Mesenteric fat pad (tissue), 1 donor: ENCODE measurements around the gene ERH. TPM values are rescaled to one million over a fixed set of nuclear protein-coding genes. Genes with fewer than 3 reads are reported as not detected.

Experiments used
- total RNA-seq: library from RNA; stranded (reverse); fragmentation: NEBNext Ultra II Directional; extraction: Animal tissue kit (Norgen Biotek cat#: 25700); gene quantifications from one replicate; pipeline ENCODE4 v1.2.1, GENCODE V29; 2021
- donor health status: DM: yes; HTN: yes; CAD: no.

The ERH gene
- total RNA-seq, 1 donor from 2014 or later: 140 TPM

Other genes with a start within 250 kb of the ERH start
- 63.3 TPM for gene DCAF5, start 245.2 kb downstream of the ERH start, total RNA-seq
- 27.5 TPM for gene EXD2, start 206.8 kb downstream of the ERH start, total RNA-seq
- gene GALNT16, start 138.1 kb downstream of the ERH start, total RNA-seq: 14.9 TPM
- 55.0 TPM for gene SLC39A9, start 393 bp upstream of the ERH start, total RNA-seq
- gene PLEKHD1, start 86.4 kb upstream of the ERH start, total RNA-seq: 0.19 TPM
- gene CCDC177, start 176.6 kb upstream of the ERH start, total RNA-seq: not detected
- gene SUSD6, start 213.3 kb upstream of the ERH start, total RNA-seq: 48.0 TPM